NB4 (cell line): ENCODE results near the gene C15orf62.

Source experiments
- DNase-seq: peaks from one replicate; pipeline ENCODE4 v3.0.0; 2010; ENCODE audit warnings: low read depth
- H3K4me3 ChIP-seq: one replicate; pipeline ENCODE4 v1.5.1; 2011; ENCODE audit warnings: mild to moderate bottlenecking, low read depth, low read length, moderate library complexity
- MYC ChIP-seq: IDR thresholded peaks from 2 replicates; pipeline ENCODE4 v1.6.1; 2011; ENCODE audit warnings: low read depth, low read length
- POLR2A ChIP-seq: IDR thresholded peaks from 2 replicates; pipeline ENCODE4 v1.6.1; 2011; ENCODE audit warnings: mild to moderate bottlenecking; ENCODE audit not compliant: insufficient read length; ENCODE audit errors: extremely low read depth
- TF ChIP-seq, protein P1 (sequence below): IDR thresholded peaks from one replicate; pipeline ENCODE4 v1.5.1; 2012; ENCODE audit warnings: low read depth, low read length
- TF ChIP-seq, protein P2 (sequence below): IDR thresholded peaks from 2 replicates; pipeline ENCODE4 v1.6.1; 2011; ENCODE audit warnings: low read depth, low read length

C15orf62 gene

GRCh38 chr15:40796041-40796440, 26.3 kb downstream of the C15orf62 start:
- TF ChIP-seq POLR2A (no peak), MYC (no peak)
- TF ChIP-seq, protein P1, sequence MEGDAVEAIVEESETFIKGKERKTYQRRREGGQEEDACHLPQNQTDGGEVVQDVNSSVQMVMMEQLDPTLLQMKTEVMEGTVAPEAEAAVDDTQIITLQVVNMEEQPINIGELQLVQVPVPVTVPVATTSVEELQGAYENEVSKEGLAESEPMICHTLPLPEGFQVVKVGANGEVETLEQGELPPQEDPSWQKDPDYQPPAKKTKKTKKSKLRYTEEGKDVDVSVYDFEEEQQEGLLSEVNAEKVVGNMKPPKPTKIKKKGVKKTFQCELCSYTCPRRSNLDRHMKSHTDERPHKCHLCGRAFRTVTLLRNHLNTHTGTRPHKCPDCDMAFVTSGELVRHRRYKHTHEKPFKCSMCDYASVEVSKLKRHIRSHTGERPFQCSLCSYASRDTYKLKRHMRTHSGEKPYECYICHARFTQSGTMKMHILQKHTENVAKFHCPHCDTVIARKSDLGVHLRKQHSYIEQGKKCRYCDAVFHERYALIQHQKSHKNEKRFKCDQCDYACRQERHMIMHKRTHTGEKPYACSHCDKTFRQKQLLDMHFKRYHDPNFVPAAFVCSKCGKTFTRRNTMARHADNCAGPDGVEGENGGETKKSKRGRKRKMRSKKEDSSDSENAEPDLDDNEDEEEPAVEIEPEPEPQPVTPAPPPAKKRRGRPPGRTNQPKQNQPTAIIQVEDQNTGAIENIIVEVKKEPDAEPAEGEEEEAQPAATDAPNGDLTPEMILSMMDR: no peak
- TF ChIP-seq, protein P2, sequence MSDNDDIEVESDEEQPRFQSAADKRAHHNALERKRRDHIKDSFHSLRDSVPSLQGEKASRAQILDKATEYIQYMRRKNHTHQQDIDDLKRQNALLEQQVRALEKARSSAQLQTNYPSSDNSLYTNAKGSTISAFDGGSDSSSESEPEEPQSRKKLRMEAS: no peak
- no peak overlapping the region for H3K4me3 ChIP-seq
- DNase-seq: no peak

DNA sequence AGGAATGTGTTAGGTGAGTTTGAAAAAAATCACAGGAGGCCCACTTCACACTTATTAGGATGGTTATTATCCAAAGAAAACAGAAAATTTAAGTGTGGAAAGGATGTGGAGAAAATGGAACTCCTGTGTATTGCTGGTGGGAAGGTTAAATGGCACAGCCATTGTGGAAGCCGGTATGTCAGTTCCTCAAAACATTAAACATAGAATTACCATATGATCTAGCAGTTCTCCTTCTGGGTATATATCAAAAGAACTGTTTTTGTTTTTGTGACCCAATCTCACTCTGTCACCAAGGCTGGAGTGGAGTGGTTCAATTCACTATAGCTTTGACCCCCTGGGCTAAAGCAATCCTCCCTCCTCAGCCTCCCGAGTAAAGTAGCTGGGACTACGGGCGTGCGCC, 26.7 kb downstream of the C15orf62 start:
- no peak for TF ChIP-seq MYC
- TF ChIP-seq, protein P1: no peak
- TF ChIP-seq POLR2A: no peak
- TF ChIP-seq, protein P2: no peak
- H3K4me3 ChIP-seq: no peak overlapping the region
- DNase-seq: no peak

DNA sequence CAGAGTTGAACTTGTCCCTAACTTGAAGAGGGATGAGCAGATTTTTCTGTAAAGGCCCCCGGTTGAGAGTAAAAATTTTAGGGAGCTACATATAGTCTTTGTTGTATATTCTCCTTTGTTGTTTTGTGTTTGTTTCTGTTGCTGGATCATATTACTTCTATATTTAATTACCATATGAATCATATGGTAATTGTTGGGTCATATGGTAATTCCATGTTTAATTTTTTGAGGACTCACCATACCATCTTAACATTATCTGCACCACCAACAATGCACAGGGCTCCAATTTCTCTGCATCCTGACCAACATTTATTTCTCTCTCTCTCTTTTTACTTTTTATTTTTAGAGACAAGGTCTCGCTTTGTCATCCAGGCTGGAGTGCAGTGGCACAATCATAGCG, 29.7 kb downstream of the C15orf62 start:
- no peak overlapping the region for H3K4me3 ChIP-seq
- TF ChIP-seq, protein P2: no peak
- no peak for TF ChIP-seq MYC
- TF ChIP-seq, protein P1: no peak
- no peak for TF ChIP-seq POLR2A
- DNase-seq: no peak

GRCh38 chr15:40803076-40803475, 33.3 kb downstream of the C15orf62 start:
- no peak for DNase-seq
- no peak overlapping the region for H3K4me3 ChIP-seq
- TF ChIP-seq MYC (no peak), POLR2A (no peak)
- TF ChIP-seq, protein P2: no peak
- TF ChIP-seq, protein P1: no peak

GRCh38 chr15:40803688-40804087, 33.9 kb downstream of the C15orf62 start:
- no peak overlapping the region for H3K4me3 ChIP-seq
- no peak for DNase-seq
- TF ChIP-seq, protein P2: no peak
- TF ChIP-seq POLR2A (no peak), MYC (no peak)
- TF ChIP-seq, protein P1: no peak

GRCh38 chr15:40806672-40807027, 36.9 kb downstream of the C15orf62 start:
- DNase-seq: no peak
- TF ChIP-seq POLR2A: no peak
- TF ChIP-seq, protein P2: no peak; the same call in 1 of the 2 replicates
- TF ChIP-seq, protein P1: no peak
- peak overlapping the region; percentile 97 for H3K4me3 ChIP-seq
